Osteoblast (primary cell): Measurements from ENCODE around the gene BRAF. TPM values are rescaled to one million over a fixed set of nuclear protein-coding genes. Genes with fewer than 3 reads are reported as not detected.
A peak's percentile ranks its signal among the peaks of the same experiment; 100 is the strongest.

Source experiments
- DNase-seq: peaks from one replicate; pipeline ENCODE4 v3.0.0; 2011; ENCODE audit warnings: low spot score, mixed read lengths; ENCODE audit not compliant: insufficient read length; ENCODE audit errors: missing footprints
- H2AFZ ChIP-seq: 2 replicates; pipeline ENCODE4 v1.6.0; 2011; ENCODE audit warnings: mild to moderate bottlenecking, low read length
- H3K27ac ChIP-seq: 2 replicates; pipeline ENCODE4 v1.5.1; 2011; ENCODE audit warnings: mild to moderate bottlenecking, low read depth, low read length, moderate library complexity
- H3K27me3 ChIP-seq: 2 replicates; pipeline ENCODE4 v1.6.0; 2012; ENCODE audit warnings: mild to moderate bottlenecking, control low read depth, inconsistent platforms, low read length, moderate library complexity; ENCODE audit not compliant: insufficient read depth
- H3K36me3 ChIP-seq: 2 replicates; pipeline ENCODE4 v1.5.1; 2011; ENCODE audit warnings: mild to moderate bottlenecking, low read length, control low read depth, moderate library complexity; ENCODE audit not compliant: insufficient read depth
- H3K4me1 ChIP-seq: 2 replicates; pipeline ENCODE4 v1.5.1; 2011; ENCODE audit warnings: mild to moderate bottlenecking, low read length, control low read depth, moderate library complexity; ENCODE audit not compliant: insufficient read depth
- H3K4me2 ChIP-seq: 2 replicates; pipeline ENCODE4 v1.6.0; 2011; ENCODE audit warnings: mild to moderate bottlenecking, low read length; ENCODE audit not compliant: insufficient read depth
- H3K4me3 ChIP-seq: fragments of 200-600 bp; sonication (generic); 3 replicates; pipeline ENCODE4 v1.5.1; 2012; ENCODE audit warnings: mild to moderate bottlenecking, low read length, inconsistent platforms; ENCODE audit not compliant: insufficient read depth
- H3K79me2 ChIP-seq: 2 replicates; pipeline ENCODE4 v1.6.0; 2012; ENCODE audit warnings: mild to moderate bottlenecking, low read length, control low read depth, inconsistent platforms; ENCODE audit not compliant: insufficient read depth
- H3K9me3 ChIP-seq: 2 replicates; pipeline ENCODE4 v1.5.1; 2011; ENCODE audit warnings: low read depth, low read length, control low read depth
- H4K20me1 ChIP-seq: 2 replicates; pipeline ENCODE4 v1.6.0; 2012; ENCODE audit warnings: mild to moderate bottlenecking, low read length, control low read depth; ENCODE audit not compliant: insufficient read depth
- CTCF ChIP-seq: IDR thresholded peaks from 2 replicates; pipeline ENCODE4 v1.5.1; 2011; ENCODE audit warnings: mild to moderate bottlenecking, low read depth, low read length, moderate library complexity; ENCODE audit errors: extremely low read depth
- total RNA-seq: library from RNA; depleted of rRNA; stranded (reverse); fragments of >200 nt; gene quantifications from 2 replicates; pipeline ENCODE4 v1.2.3, GENCODE V29; 2012

Gene BRAF
- total RNA-seq, 1 donor: 30.0 TPM

DNA sequence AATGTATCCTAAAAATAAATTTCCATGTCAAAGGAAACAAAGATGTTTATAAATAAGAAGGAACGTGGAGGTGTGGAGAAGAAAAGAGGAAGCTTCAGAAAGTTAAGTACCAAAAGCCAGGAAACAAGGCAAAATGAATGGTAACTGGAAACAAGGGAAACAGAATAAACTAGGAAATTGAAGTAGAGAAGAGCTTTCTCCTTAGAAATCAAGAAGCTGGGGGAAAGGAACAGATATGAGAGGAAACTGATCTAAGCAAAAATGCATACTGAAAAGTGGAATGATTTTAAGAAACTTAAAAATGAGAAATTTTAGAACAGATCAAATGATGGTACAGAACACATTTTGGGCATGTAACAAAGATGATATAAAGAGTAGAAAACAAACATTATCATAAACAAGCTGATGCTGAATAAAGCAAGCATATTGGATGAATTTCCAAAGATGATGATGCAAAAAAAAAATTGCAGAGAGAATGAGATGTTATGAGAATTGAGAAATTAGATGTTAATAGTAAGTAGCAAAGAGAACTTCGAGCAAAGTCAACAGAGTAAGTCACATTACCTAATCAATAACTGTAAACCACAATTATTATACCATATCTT is 1.9 kb downstream of the BRAF start:
- peaks cover 38% of the 10 kb centered on the region for H4K20me1 ChIP-seq
- peaks cover 17% of the 10 kb centered on the region for H3K4me1 ChIP-seq
- no peaks in the 10 kb centered on the region for H3K27me3 ChIP-seq
- DNase-seq: no peak
- H3K4me3 ChIP-seq: no peak overlapping the region
- no peaks in the 10 kb centered on the region for H3K36me3 ChIP-seq
- H3K4me2 ChIP-seq: peak overlapping the region; percentile 87
- H3K9me3 ChIP-seq: no peaks in the 10 kb centered on the region
- peaks cover 68% of the 10 kb centered on the region for H3K79me2 ChIP-seq
- H3K27ac ChIP-seq: no peak overlapping the region
- H2AFZ ChIP-seq: no peak overlapping the region
- TF ChIP-seq CTCF: no peak

DNA sequence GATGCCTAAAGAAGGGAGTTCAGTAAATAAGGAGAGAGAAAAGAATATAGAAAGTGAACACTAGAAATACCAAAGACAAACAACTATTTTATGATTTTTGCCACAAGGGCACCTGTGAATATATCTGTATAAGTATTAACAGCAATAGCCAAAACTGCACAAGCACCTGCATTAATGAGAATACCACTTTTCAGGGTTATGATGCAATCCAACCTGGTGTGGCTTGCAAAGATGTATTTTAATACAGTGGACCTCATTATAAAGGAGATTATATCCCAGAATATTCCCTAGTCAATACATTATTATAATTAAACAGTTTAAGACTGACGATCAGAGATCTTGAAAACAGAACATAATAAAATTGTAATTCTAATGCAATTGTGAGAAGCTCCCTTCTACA is 4.0 kb downstream of the BRAF start:
- no peaks in the 10 kb centered on the region for H3K27me3 ChIP-seq
- TF ChIP-seq CTCF: no peak
- H4K20me1 ChIP-seq: peaks cover 53% of the 10 kb centered on the region
- no peaks in the 10 kb centered on the region for H3K9me3 ChIP-seq
- no peaks in the 10 kb centered on the region for H3K36me3 ChIP-seq
- peaks cover 16% of the 10 kb centered on the region for H3K4me1 ChIP-seq
- H3K79me2 ChIP-seq: peaks cover 89% of the 10 kb centered on the region
- no peak for DNase-seq
- no peak overlapping the region for H2AFZ ChIP-seq
- H3K27ac ChIP-seq: no peak overlapping the region
- no peak overlapping the region for H3K4me2 ChIP-seq
- H3K4me3 ChIP-seq: no peak overlapping the region

DNA sequence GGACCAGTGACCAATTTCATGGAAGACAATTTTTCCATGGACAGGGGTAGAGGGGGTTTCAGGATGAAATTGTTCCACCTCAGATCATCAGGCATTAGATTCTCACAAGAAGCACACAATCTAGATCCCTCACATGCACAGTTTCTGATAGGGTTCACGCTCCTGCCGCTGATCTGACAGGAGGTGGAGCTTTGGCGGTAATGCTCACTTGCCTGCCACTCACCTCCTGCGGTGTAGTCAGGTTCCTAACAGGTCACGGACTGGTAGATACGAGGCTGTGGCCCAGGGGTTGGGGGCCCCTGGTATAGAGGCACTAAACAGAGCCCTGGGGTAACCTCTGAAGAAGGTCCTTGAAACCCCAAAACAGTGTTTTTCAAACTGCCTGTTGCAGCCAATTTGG is 6.5 kb downstream of the BRAF start:
- no peak for TF ChIP-seq CTCF
- H3K27me3 ChIP-seq: no peaks in the 10 kb centered on the region
- no peak overlapping the region for H3K4me2 ChIP-seq
- no peaks in the 10 kb centered on the region for H3K9me3 ChIP-seq
- H3K4me1 ChIP-seq: peaks cover 5% of the 10 kb centered on the region
- H3K79me2 ChIP-seq: peaks cover 91% of the 10 kb centered on the region
- H4K20me1 ChIP-seq: peaks cover 58% of the 10 kb centered on the region
- no peak overlapping the region for H2AFZ ChIP-seq
- H3K4me3 ChIP-seq: no peak overlapping the region
- H3K36me3 ChIP-seq: no peaks in the 10 kb centered on the region
- no peak overlapping the region for H3K27ac ChIP-seq
- DNase-seq: no peak

DNA sequence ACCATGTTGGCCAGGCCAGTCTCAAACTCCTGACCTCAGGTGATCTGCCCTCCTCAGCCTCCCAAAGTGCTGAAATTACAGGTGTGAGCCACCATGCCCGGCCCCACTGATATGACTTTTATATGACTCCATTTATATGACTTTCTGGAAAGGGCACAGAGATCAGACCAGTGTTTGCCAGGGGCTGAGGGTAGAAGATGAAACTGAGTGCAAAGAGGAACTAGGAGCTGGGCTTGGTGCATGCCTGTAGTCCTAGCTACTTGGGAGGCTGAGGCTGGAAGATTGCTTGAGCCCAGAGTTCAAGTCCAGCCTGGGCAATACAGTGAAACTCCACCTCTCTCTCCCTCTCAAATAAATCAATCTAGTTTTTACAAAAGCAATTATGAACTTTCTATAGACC is 7.5 kb downstream of the BRAF start:
- Histone ChIP-seq H3K36me3 (no peaks in the 10 kb centered on the region), H4K20me1 (peaks cover 58% of the 10 kb centered on the region), H3K27ac (no peak overlapping the region), H3K27me3 (no peaks in the 10 kb centered on the region), H3K4me2 (no peak overlapping the region), H3K4me1 (no peaks in the 10 kb centered on the region), H3K9me3 (no peaks in the 10 kb centered on the region), H3K79me2 (peaks cover 91% of the 10 kb centered on the region), H3K4me3 (no peak overlapping the region), H2AFZ (no peak overlapping the region)
- DNase-seq: no peak
- no peak for TF ChIP-seq CTCF
